Calu3 (cell line): ENCODE measurements around the gene CCDC14. TPM values are rescaled to one million over a fixed set of nuclear protein-coding genes. Genes with fewer than 3 reads are reported as not detected.

ENCODE experiments used
- BruUV-seq: library from RNA; stranded (reverse); fragments of 400-500 nt; replicated peaks from 2 replicates; lab custom pipeline; 2021; lab: Mats Ljungman, UMichigan
- CTCF ChIA-PET: fragments of 300-600 bp; sonication (Branson Sonifier 250); formaldehyde crosslinking; loops from one replicate; lab custom pipeline; 2022; ENCODE audit warnings: antibody characterized with exemption; lab: Charles Lee
- DNase-seq: peaks from one replicate; pipeline ENCODE4 v3.0.0; 2022
- H3K27ac Mint-ChIP-seq: one replicate; pipeline ENCODE4 v1.8.0; 2022; ENCODE audit warnings: mixed read lengths; ENCODE audit not compliant: unreplicated experiment
- H3K27me3 Mint-ChIP-seq: one replicate; pipeline ENCODE4 v1.8.0; 2022; ENCODE audit warnings: mixed read lengths; ENCODE audit not compliant: unreplicated experiment
- H3K36me3 Mint-ChIP-seq: one replicate; pipeline ENCODE4 v1.8.0; 2022; ENCODE audit warnings: mild to moderate bottlenecking, moderate library complexity, mixed read lengths; ENCODE audit not compliant: insufficient read depth, unreplicated experiment
- H3K4me1 Mint-ChIP-seq: one replicate; pipeline ENCODE4 v1.8.0; 2022; ENCODE audit warnings: mild to moderate bottlenecking, low read depth, mixed read lengths; ENCODE audit not compliant: unreplicated experiment
- H3K4me3 Mint-ChIP-seq: one replicate; pipeline ENCODE4 v1.8.0; 2022; ENCODE audit warnings: mild to moderate bottlenecking, low read depth, moderate library complexity, mixed read lengths; ENCODE audit not compliant: unreplicated experiment
- H3K9me3 Mint-ChIP-seq: one replicate; pipeline ENCODE4 v1.8.0; 2022; ENCODE audit warnings: low read depth, mixed read lengths; ENCODE audit not compliant: unreplicated experiment
- CTCF ChIP-seq: fragments of 200-600 bp; IDR thresholded peaks from one replicate; pipeline ENCODE4 v1.8.0; 2022; ENCODE audit warnings: antibody characterized with exemption; ENCODE audit not compliant: unreplicated experiment
- intact Hi-C: fragments of 100-400 bp; cut with micrococcal nuclease; formaldehyde crosslinking; loops from one replicate; pipeline ENCODE4 v1.10.0; 2022; ENCODE audit not compliant: unreplicated experiment
- total RNA-seq: library from RNA; stranded (reverse); gene quantifications from 2 replicates; pipeline ENCODE4 v1.2.3, GENCODE V29; 2022

CCDC14 gene
- total RNA-seq, 1 experiment from 2014 or later = 60.6 TPM

- Mint-ChIP-seq H3K36me3 (peaks cover 4% of the 10 kb centered on the region), H3K27ac (no peak overlapping the region), H3K4me1 (no peaks in the 10 kb centered on the region), H3K4me3 (no peak overlapping the region), H3K27me3 (no peaks in the 10 kb centered on the region), H3K9me3 (peaks cover 12% of the 10 kb centered on the region)
- CTCF ChIA-PET = no interaction called here
- DNase-seq = no peak
- intact Hi-C loops = no loop called here
- TF ChIP-seq CTCF = no peak
- no TSS peak for BruUV-seq
Measured at GRCh38 chr3:123919353-123919752, 41.7 kb downstream of the CCDC14 start.

- H3K27ac Mint-ChIP-seq = no peak overlapping the region
- no peak for TF ChIP-seq CTCF
- H3K4me3 Mint-ChIP-seq = no peak overlapping the region
- no peak for DNase-seq
- intact Hi-C loops = no loop called here
- H3K27me3 Mint-ChIP-seq = no peaks in the 10 kb centered on the region
- no TSS peak for BruUV-seq
- H3K4me1 Mint-ChIP-seq = no peaks in the 10 kb centered on the region
- peaks cover 4% of the 10 kb centered on the region for H3K36me3 Mint-ChIP-seq
- CTCF ChIA-PET = no interaction called here
- no peaks in the 10 kb centered on the region for H3K9me3 Mint-ChIP-seq
Measured at GRCh38 chr3:123914829-123915228, 46.2 kb downstream of the CCDC14 start.

- CTCF ChIA-PET = no interaction called here
- TF ChIP-seq CTCF = no peak
- H3K36me3 Mint-ChIP-seq = no peaks in the 10 kb centered on the region
- DNase-seq = no peak
- no TSS peak for BruUV-seq
- no peaks in the 10 kb centered on the region for H3K4me1 Mint-ChIP-seq
- no peak overlapping the region for H3K4me3 Mint-ChIP-seq
- H3K27ac Mint-ChIP-seq = no peak overlapping the region
- H3K9me3 Mint-ChIP-seq = no peaks in the 10 kb centered on the region
- intact Hi-C loops = no loop called here
- no peaks in the 10 kb centered on the region for H3K27me3 Mint-ChIP-seq
Measured at GRCh38 chr3:123909785-123910184, 51.2 kb downstream of the CCDC14 start.

GRCh38 chr3:123907720-123908119 lies 53.3 kb downstream of the CCDC14 start:
- no peaks in the 10 kb centered on the region for H3K9me3 Mint-ChIP-seq
- CTCF ChIA-PET = no interaction called here
- intact Hi-C loops = no loop called here
- no peaks in the 10 kb centered on the region for H3K36me3 Mint-ChIP-seq
- BruUV-seq = no TSS peak
- no peaks in the 10 kb centered on the region for H3K27me3 Mint-ChIP-seq
- DNase-seq = no peak
- no peak overlapping the region for H3K27ac Mint-ChIP-seq
- TF ChIP-seq CTCF = no peak
- no peaks in the 10 kb centered on the region for H3K4me1 Mint-ChIP-seq
- no peak overlapping the region for H3K4me3 Mint-ChIP-seq
